HEK293 (cell line): Measurements from ENCODE around the gene HOXC5.

Source experiments
- FEZF1 ChIP-seq: fragments of 450-650 bp; formaldehyde crosslinking; IDR thresholded peaks from 2 replicates; pipeline ENCODE4 v1.5.1; 2016; ENCODE audit warnings: missing biosample characterization, missing genetic modification characterization
- KLF10 ChIP-seq: fragments of 450-650 bp; IDR thresholded peaks from 2 replicates; pipeline ENCODE4 v1.5.1; 2018; ENCODE audit warnings: missing biosample characterization, mild to moderate bottlenecking, missing genetic modification characterization
- PRDM1 ChIP-seq: fragments of 450-650 bp; formaldehyde crosslinking; IDR thresholded peaks from 2 replicates; pipeline ENCODE4; 2016; ENCODE audit warnings: missing biosample characterization, missing genetic modification characterization
- PRDM2 ChIP-seq: fragments of 450-650 bp; formaldehyde crosslinking; IDR thresholded peaks from 2 replicates; pipeline ENCODE4 v1.5.1; 2016; ENCODE audit warnings: missing biosample characterization, missing genetic modification characterization, borderline replicate concordance
- SCRT2 ChIP-seq: fragments of 450-650 bp; formaldehyde crosslinking; IDR thresholded peaks from 2 replicates; pipeline ENCODE4 v1.5.1; 2016; ENCODE audit warnings: missing biosample characterization, missing genetic modification characterization
- TCF7L2 ChIP-seq: IDR thresholded peaks from 2 replicates; pipeline ENCODE4 v1.6.1; 2011; ENCODE audit warnings: low read depth, mild to moderate bottlenecking, inconsistent platforms, low read length, moderate library complexity, borderline replicate concordance
- TSHZ1 ChIP-seq: fragments of 450-650 bp; formaldehyde crosslinking; IDR thresholded peaks from 2 replicates; pipeline ENCODE4 v1.5.1; 2016; ENCODE audit warnings: missing biosample characterization, missing genetic modification characterization, borderline replicate concordance
- ZEB2 ChIP-seq: fragments of 450-650 bp; formaldehyde crosslinking; IDR thresholded peaks from 2 replicates; pipeline ENCODE4 v1.5.1; 2016; ENCODE audit warnings: missing biosample characterization, missing genetic modification characterization
- ZFHX2 ChIP-seq: fragments of 450-650 bp; formaldehyde crosslinking; conservative IDR thresholded peaks from 2 replicates; pipeline ENCODE4 v1.5.1; 2016; ENCODE audit warnings: missing biosample characterization, missing genetic modification characterization
- ZNF121 ChIP-seq: fragments of 450-650 bp; formaldehyde crosslinking; IDR thresholded peaks from 2 replicates; pipeline ENCODE4 v1.5.1; 2016; ENCODE audit warnings: missing biosample characterization, missing genetic modification characterization
- ZNF155 ChIP-seq: fragments of 450-650 bp; formaldehyde crosslinking; IDR thresholded peaks from 2 replicates; pipeline ENCODE4 v1.5.1; 2016; ENCODE audit warnings: missing biosample characterization, missing genetic modification characterization
- ZNF174 ChIP-seq: fragments of 450-650 bp; formaldehyde crosslinking; IDR thresholded peaks from 2 replicates; pipeline ENCODE4 v1.5.0; 2017; ENCODE audit warnings: missing biosample characterization, mild to moderate bottlenecking, missing genetic modification characterization
- ZNF280D ChIP-seq: fragments of 450-650 bp; formaldehyde crosslinking; IDR thresholded peaks from 2 replicates; pipeline ENCODE4 v1.5.1; 2016; ENCODE audit warnings: missing biosample characterization, missing genetic modification characterization
- ZNF335 ChIP-seq: fragments of 450-650 bp; formaldehyde crosslinking; conservative IDR thresholded peaks from 2 replicates; pipeline ENCODE4 v1.5.1; 2016; ENCODE audit warnings: missing biosample characterization, missing genetic modification characterization
- ZNF354C ChIP-seq: fragments of 450-650 bp; formaldehyde crosslinking; IDR thresholded peaks from 2 replicates; pipeline ENCODE4 v1.5.1; 2016; ENCODE audit warnings: missing biosample characterization, missing genetic modification characterization, low read depth, borderline replicate concordance
- ZNF391 ChIP-seq: fragments of 450-650 bp; formaldehyde crosslinking; IDR thresholded peaks from 2 replicates; pipeline ENCODE4 v1.5.1; 2016; ENCODE audit warnings: low read depth, missing biosample characterization, missing genetic modification characterization, borderline replicate concordance
- ZNF398 ChIP-seq: fragments of 450-650 bp; formaldehyde crosslinking; IDR thresholded peaks from 2 replicates; pipeline ENCODE4 v1.5.1; 2017; ENCODE audit warnings: missing biosample characterization, missing genetic modification characterization
- ZNF558 ChIP-seq: fragments of 450-650 bp; formaldehyde crosslinking; IDR thresholded peaks from 2 replicates; pipeline ENCODE4 v1.5.1; 2016; ENCODE audit warnings: missing biosample characterization, missing genetic modification characterization
- ZNF600 ChIP-seq: fragments of 450-650 bp; formaldehyde crosslinking; IDR thresholded peaks from 2 replicates; pipeline ENCODE4 v1.5.1; 2016; ENCODE audit warnings: missing biosample characterization, missing genetic modification characterization
- ZNF692 ChIP-seq: fragments of 450-650 bp; formaldehyde crosslinking; IDR thresholded peaks from 2 replicates; pipeline ENCODE4 v1.5.1; 2016; ENCODE audit warnings: missing biosample characterization, missing genetic modification characterization
- ZNF76 ChIP-seq: fragments of 450-650 bp; formaldehyde crosslinking; IDR thresholded peaks from 2 replicates; pipeline ENCODE4; 2016; ENCODE audit warnings: low read depth, missing biosample characterization, missing genetic modification characterization, borderline replicate concordance
- ZXDB ChIP-seq: fragments of 450-650 bp; formaldehyde crosslinking; IDR thresholded peaks from 2 replicates; pipeline ENCODE4 v1.5.1; 2016; ENCODE audit warnings: missing biosample characterization, missing genetic modification characterization

Gene HOXC5

GRCh38 chr12:53989227-53990113, 43.4 kb upstream of the HOXC5 start (continued):
- TF ChIP-seq ZNF600 (tag by site-specific recombination) (peak; percentile 49; the same call in 1 of the 2 replicates), PRDM2 (tag by site-specific recombination) (no peak), ZNF76 (tag by site-specific recombination) (peak; percentile 24; the same call in 1 of the 2 replicates), ZNF391 (tag by site-specific recombination) (no peak), PRDM1 (peak; percentile 49; the same call in 1 of the 2 replicates), ZNF398 (tag by site-specific recombination) (peak; percentile 57), ZNF280D (tag by site-specific recombination) (no peak), ZNF335 (tag by site-specific recombination) (peak; percentile 73), ZNF558 (no peak), ZFHX2 (tag by site-specific recombination) (peak; percentile 87), ZEB2 (tag by site-specific recombination) (peak; percentile 70), TCF7L2 (no peak), ZNF121 (tag by site-specific recombination) (no peak), TSHZ1 (tag by site-specific recombination) (no peak), SCRT2 (tag by site-specific recombination) (no peak), FEZF1 (tag by site-specific recombination) (peak; percentile 53), ZNF155 (tag by site-specific recombination) (no peak), ZNF692 (peak; percentile 32; the same call in 1 of the 2 replicates), ZNF174 (no peak), ZXDB (tag by site-specific recombination) (no peak; the same call in 1 of the 2 replicates), KLF10 (tag by site-specific recombination) (no peak), ZNF354C (tag by site-specific recombination) (no peak)
